Keratinocyte (primary cell): ENCODE results near the gene HDLBP.

ENCODE experiments used
- EZH2 ChIP-seq: IDR thresholded peaks from one replicate; pipeline ENCODE4 v1.6.1; 2012; ENCODE audit warnings: inconsistent platforms, mild to moderate bottlenecking, low read length, moderate library complexity
- TF ChIP-seq, protein P1 (sequence below), 3 experiments: IDR thresholded peaks in 1 of 3; conservative IDR thresholded peaks in 1 of 3; optimal IDR thresholded peaks in 1 of 3; 2 replicates in 2 of 3; 3 replicates in 1 of 3; pipeline versions ENCODE3 to v1.5.1; 2011; ENCODE audit warnings: low read length in 3 of 3, mild to moderate bottlenecking in 3 of 3, moderate library complexity in 2 of 3, control low read depth in 1 of 3, inconsistent platforms in 1 of 3; ENCODE audit not compliant: insufficient read depth in 2 of 3; ENCODE audit errors: extremely low read depth in 1 of 3

- TF ChIP-seq, protein P1, sequence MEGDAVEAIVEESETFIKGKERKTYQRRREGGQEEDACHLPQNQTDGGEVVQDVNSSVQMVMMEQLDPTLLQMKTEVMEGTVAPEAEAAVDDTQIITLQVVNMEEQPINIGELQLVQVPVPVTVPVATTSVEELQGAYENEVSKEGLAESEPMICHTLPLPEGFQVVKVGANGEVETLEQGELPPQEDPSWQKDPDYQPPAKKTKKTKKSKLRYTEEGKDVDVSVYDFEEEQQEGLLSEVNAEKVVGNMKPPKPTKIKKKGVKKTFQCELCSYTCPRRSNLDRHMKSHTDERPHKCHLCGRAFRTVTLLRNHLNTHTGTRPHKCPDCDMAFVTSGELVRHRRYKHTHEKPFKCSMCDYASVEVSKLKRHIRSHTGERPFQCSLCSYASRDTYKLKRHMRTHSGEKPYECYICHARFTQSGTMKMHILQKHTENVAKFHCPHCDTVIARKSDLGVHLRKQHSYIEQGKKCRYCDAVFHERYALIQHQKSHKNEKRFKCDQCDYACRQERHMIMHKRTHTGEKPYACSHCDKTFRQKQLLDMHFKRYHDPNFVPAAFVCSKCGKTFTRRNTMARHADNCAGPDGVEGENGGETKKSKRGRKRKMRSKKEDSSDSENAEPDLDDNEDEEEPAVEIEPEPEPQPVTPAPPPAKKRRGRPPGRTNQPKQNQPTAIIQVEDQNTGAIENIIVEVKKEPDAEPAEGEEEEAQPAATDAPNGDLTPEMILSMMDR (optimal IDR thresholded peaks at IDR 0.05 in 1 of 3, IDR thresholded peaks at IDR 0.05 in 1 of 3, conservative IDR thresholded peaks at IDR 0.05 in 1 of 3; ENCODE audit: extremely low read depth in 1 of 3, insufficient read depth in 2 of 3, low read length in 3 of 3): no peak
- no peak for TF ChIP-seq EZH2
Measured at GRCh38 chr2:241255542-241256167, 59.8 kb downstream of the HDLBP start.
